Adrenal gland (tissue), 12 donors: Measurements from ENCODE around the gene ERBB2. TPM values are rescaled to one million over a fixed set of nuclear protein-coding genes. Genes with fewer than 3 reads are reported as not detected.

Source experiments
- DNase-seq, 7 donors: peaks; one replicate each; pipeline ENCODE4 v3.0.0-alpha.2; 2019 to 2020
- H3K27ac ChIP-seq, 5 donors: fragments of 200-600 bp; sonication (generic) in 4 of 5; 1 replicate in 3 of 5; 2 replicates in 2 of 5; pipeline versions ENCODE4 v1.5.1 to v1.8.0; 2016 to 2020; ENCODE audit warnings: mild to moderate bottlenecking in 1 of 5
- H3K27me3 ChIP-seq: fragments of 200-600 bp; 2 replicates; pipeline ENCODE4 v1.8.0; 2021
- H3K36me3 ChIP-seq, 2 donors: fragments of 200-600 bp; replicated peaks in 1 of 2; 1 replicate in 1 of 2; 2 replicates in 1 of 2; pipeline versions ENCODE4 v1.5.1 to v1.8.0; 2018 to 2022
- H3K4me1 ChIP-seq, 2 donors: fragments of 200-600 bp; replicated peaks in 1 of 2; 1 replicate in 1 of 2; 2 replicates in 1 of 2; pipeline versions ENCODE4 v1.5.1 to v1.8.0; 2018 to 2021
- H3K4me3 ChIP-seq, 4 donors: fragments of 200-600 bp; sonication (generic) in 3 of 4; one replicate each; pipeline ENCODE4 v1.5.1; 2016 to 2018
- H3K9me3 ChIP-seq, 3 donors: fragments of 200-600 bp; sonication (generic) in 1 of 3; replicated peaks in 1 of 3; 1 replicate in 2 of 3; 2 replicates in 1 of 3; pipeline versions ENCODE4 v1.5.1 to v1.8.0; 2016 to 2021
- POLR2A ChIP-seq, 2 donors: fragments of 450-650 bp; IDR thresholded peaks; one replicate each; pipeline ENCODE4 v1.6.1; 2017; ENCODE audit warnings: antibody characterized with exemption in 2 of 2, mild to moderate bottlenecking in 2 of 2, moderate library complexity in 1 of 2
- WGBS, 4 donors: extraction: QIAGEN DNeasy Blood & Tissue Kit in 2 of 4; methylation state at CpG; one replicate each; pipeline versions ENCODE4 v1.1.5 to v1.1.7; 2013 to 2017; 5-methylcytosine and 5-hydroxymethylcytosine counted together
- intact Hi-C, 2 donors: fragments of 100-400 bp; cut with DNase I; formaldehyde crosslinking; loops; one replicate each; pipeline versions ENCODE4 v1.14.1 to v1.15.0; 2022 to 2023
- polyA plus RNA-seq, 3 donors: library from polyadenylated mRNA; stranded (reverse); fragments of 200-250 nt in 2 of 3; fragments of 350-450 nt in 1 of 3; fragmentation: Illumina TruSeq in 1 of 3; extraction: RNeasy Lipid Tissue Mini Kit (QIAGEN cat#74804) in 1 of 3; gene quantifications; one replicate each; pipeline ENCODE4 v1.2.3, GENCODE V29; 2013 to 2014
- total RNA-seq, 9 donors: library from RNA; depleted of rRNA in 4 of 9; stranded (reverse); fragments of >200 nt in 4 of 9; fragments of 120-200 nt in 1 of 9; fragmentation: NEBNext Ultra II Directional in 1 of 9; extraction: Animal tissue kit (Norgen Biotek cat#: 25700) in 1 of 9; gene quantifications; one replicate each; pipeline versions ENCODE4 v1.1.0 to v1.2.4, GENCODE V29; 2013 to 2023
- TF ChIP-seq, protein P1 (sequence below), 6 experiments: fragments of 450-650 bp in 4 of 6; fragments of 200-600 bp in 2 of 6; sonication (generic) in 1 of 6; IDR thresholded peaks; 1 replicate in 5 of 6; 2 replicates in 1 of 6; pipeline versions ENCODE4 v1.5.1 to v1.8.0; 2016 to 2021; ENCODE audit warnings: antibody characterized with exemption in 6 of 6, mild to moderate bottlenecking in 2 of 6, moderate library complexity in 1 of 6
- donor health status: healthy with polysubstance abuse.
- donor health status: Bipolar disorder and iron deficiency.
- donor health status: DM: yes; HTN: yes; CAD: no.
- donor health status: DM: no; HTN: no; CAD: no.
- donor health status: DM: no; HTN: no; CAD: no.
- donor health status: DM: yes; HTN: yes; CAD: no.

ERBB2 gene
- total and polyA plus RNA-seq, 12 donors = 4.8 to 16.9 (median 11.9) TPM

DNA sequence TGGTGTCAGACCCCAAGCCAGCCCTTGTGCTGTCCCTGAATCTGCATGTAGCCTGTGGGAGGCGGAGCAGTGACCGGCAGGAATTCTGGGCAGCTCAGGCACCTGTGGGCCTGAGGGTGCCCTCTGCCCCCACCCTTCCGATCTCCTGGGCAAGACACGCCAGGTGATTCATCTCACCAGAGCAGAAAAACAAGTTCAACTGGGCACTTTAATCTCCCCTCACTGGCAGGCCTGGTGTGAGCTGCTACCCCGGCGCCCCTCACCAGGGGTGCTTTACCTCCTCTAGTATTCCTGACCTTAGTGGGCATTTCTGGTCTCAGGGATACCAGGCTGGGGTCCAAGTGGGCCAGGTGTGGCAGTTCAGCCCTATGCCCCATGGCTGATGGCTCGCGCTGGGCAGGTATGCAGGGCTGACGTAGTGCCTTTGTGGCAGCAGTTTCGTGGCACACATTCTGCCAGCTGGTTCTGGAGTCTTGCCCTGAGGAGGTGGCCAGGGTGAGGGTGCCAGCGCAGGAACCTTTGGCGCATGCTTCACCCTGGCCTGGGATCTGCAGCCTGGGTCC, 6.0 kb downstream of the ERBB2 start:
- no peaks in the 10 kb centered on the region for H3K4me1 ChIP-seq
- H3K27ac ChIP-seq = peak overlapping the region in 1 of 5 donors; percentile 10
- 76 to 93% (median 85%) methylated on average over 3 to 12 of the region's 12 CpGs for WGBS, 4 donors
- H3K9me3 ChIP-seq = no peaks in the 10 kb centered on the region
- H3K27me3 ChIP-seq = no peaks in the 10 kb centered on the region
- no peak overlapping the region for H3K4me3 ChIP-seq
- intact Hi-C loops = no loop called here
- no peaks in the 10 kb centered on the region for H3K36me3 ChIP-seq
- no peak for DNase-seq
- no peak for TF ChIP-seq POLR2A (IDR thresholded peaks at IDR 0.05)

GRCh38 chr17:39706383-39706782, 6.5 kb downstream of the ERBB2 start:
- no peak for TF ChIP-seq POLR2A (IDR thresholded peaks at IDR 0.05)
- TF ChIP-seq, protein P1, sequence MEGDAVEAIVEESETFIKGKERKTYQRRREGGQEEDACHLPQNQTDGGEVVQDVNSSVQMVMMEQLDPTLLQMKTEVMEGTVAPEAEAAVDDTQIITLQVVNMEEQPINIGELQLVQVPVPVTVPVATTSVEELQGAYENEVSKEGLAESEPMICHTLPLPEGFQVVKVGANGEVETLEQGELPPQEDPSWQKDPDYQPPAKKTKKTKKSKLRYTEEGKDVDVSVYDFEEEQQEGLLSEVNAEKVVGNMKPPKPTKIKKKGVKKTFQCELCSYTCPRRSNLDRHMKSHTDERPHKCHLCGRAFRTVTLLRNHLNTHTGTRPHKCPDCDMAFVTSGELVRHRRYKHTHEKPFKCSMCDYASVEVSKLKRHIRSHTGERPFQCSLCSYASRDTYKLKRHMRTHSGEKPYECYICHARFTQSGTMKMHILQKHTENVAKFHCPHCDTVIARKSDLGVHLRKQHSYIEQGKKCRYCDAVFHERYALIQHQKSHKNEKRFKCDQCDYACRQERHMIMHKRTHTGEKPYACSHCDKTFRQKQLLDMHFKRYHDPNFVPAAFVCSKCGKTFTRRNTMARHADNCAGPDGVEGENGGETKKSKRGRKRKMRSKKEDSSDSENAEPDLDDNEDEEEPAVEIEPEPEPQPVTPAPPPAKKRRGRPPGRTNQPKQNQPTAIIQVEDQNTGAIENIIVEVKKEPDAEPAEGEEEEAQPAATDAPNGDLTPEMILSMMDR (IDR thresholded peaks at IDR 0.05) = no peak
- no peaks in the 10 kb centered on the region for H3K27me3 ChIP-seq
- intact Hi-C loops = no loop called here
- 78 to 92% (median 86%) methylated on average over 2 to 8 of the region's 8 CpGs for WGBS, 4 donors
- H3K4me3 ChIP-seq = no peak overlapping the region
- H3K27ac ChIP-seq = no peak overlapping the region
- H3K9me3 ChIP-seq = no peaks in the 10 kb centered on the region
- no peak for DNase-seq
- H3K4me1 ChIP-seq = no peaks in the 10 kb centered on the region
- H3K36me3 ChIP-seq = no peaks in the 10 kb centered on the region

DNA sequence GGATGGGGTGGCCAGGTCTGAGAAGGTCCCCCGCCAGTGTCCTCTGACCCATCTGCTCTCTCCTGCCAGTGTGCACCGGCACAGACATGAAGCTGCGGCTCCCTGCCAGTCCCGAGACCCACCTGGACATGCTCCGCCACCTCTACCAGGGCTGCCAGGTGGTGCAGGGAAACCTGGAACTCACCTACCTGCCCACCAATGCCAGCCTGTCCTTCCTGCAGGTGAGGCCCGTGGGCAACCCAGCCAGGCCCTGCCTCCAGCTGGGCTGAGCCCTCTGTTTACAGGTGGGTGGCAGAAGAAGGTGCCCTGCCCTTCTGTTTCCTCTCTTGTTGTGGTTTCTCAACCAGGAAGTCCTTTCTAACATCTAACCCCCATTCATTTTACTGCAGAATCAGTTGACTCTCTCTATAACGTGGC, 7.1 kb downstream of the ERBB2 start:
- intact Hi-C loops = no loop called here
- H3K4me3 ChIP-seq = no peak overlapping the region
- WGBS, 4 donors = 65 to 89% (median 85%) methylated on average over 2 to 7 of the region's 7 CpGs
- no peak overlapping the region for H3K27ac ChIP-seq
- H3K27me3 ChIP-seq = no peaks in the 10 kb centered on the region
- no peaks in the 10 kb centered on the region for H3K36me3 ChIP-seq
- H3K4me1 ChIP-seq = no peaks in the 10 kb centered on the region
- H3K9me3 ChIP-seq = no peaks in the 10 kb centered on the region
- DNase-seq = no peak
- no peak for TF ChIP-seq POLR2A (IDR thresholded peaks at IDR 0.05)
- TF ChIP-seq, protein P1 (IDR thresholded peaks at IDR 0.05) = no peak

- H3K27me3 ChIP-seq = no peaks in the 10 kb centered on the region
- intact Hi-C loops = no loop called here
- no peak overlapping the region for H3K27ac ChIP-seq
- H3K4me1 ChIP-seq = no peaks in the 10 kb centered on the region
- 80 to 89% (median 86%) methylated on average over 13 to 14 of the region's 14 CpGs for WGBS, 4 donors
- TF ChIP-seq POLR2A (IDR thresholded peaks at IDR 0.05) = no peak
- TF ChIP-seq, protein P1 (IDR thresholded peaks at IDR 0.05) = no peak
- no peak for DNase-seq
- no peaks in the 10 kb centered on the region for H3K36me3 ChIP-seq
- H3K4me3 ChIP-seq = no peak overlapping the region
- H3K9me3 ChIP-seq = no peaks in the 10 kb centered on the region
These were observed 9.6 kb downstream of the ERBB2 start for GRCh38 chr17:39709319-39709997.
